Measurements from ENCODE around the gene RPL7A. TPM values are rescaled to one million over a fixed set of nuclear protein-coding genes. Genes with fewer than 3 reads are reported as not detected.
"Not testable (repeated sequence)": the region's sequence is repeated elsewhere in the genome, so short reads cannot be mapped to it uniquely, and the experiment has no call there.

Gene RPL7A
- total and polyA plus RNA-seq, 7 donors, result 1,013 to 3,403 (median 1,526) TPM

DNA sequence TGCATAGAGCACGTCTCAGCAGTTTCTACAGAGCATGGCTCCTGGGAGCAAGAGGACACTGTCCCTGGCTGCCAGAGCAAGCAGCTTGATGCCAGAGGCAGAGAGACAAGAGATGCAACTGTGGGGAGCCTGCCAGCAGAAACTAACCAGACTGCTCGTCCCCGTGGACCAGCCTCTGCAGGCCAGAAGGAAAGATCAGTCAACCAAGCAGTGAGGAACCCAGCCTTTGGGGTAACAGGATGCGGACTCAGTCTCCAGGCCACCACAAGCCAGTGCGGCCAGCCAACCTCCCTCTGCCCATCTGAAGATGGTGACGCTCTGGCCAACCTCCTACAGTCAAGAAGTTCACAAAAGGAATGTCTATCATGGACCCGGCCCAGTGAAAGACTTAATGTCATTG, 24.1 kb downstream of the RPL7A start:
- intact Hi-C loops (cut with DNase I), result no loop called here
- H3K4me3 ChIP-seq, result peak overlapping the region; percentile 4
- no peaks in the 10 kb centered on the region for H3K27me3 ChIP-seq (ENCODE audit: insufficient read depth in 3 of 3, low read length in 2 of 3)
- no peak for ATAC-seq
- TF ChIP-seq CTCF (IDR thresholded peaks at IDR 0.05), result no peak
- WGBS, 3 donors, result 31 to 47% (median 38%) methylated on average over 7 of the region's 7 CpGs
- H3K36me3 ChIP-seq (ENCODE audit: insufficient read depth in 1 of 2, low read depth in 1 of 2), result peaks cover 0 to 26% of the 10 kb centered on the region in 2 donors
- H3K4me1 ChIP-seq, result peaks cover 77% of the 10 kb centered on the region
- H3K27ac ChIP-seq, result peak overlapping the region; percentile 15
- no peaks in the 10 kb centered on the region for H3K9me3 ChIP-seq
- peak; percentile 53 to 81 for DNase-seq

DNA sequence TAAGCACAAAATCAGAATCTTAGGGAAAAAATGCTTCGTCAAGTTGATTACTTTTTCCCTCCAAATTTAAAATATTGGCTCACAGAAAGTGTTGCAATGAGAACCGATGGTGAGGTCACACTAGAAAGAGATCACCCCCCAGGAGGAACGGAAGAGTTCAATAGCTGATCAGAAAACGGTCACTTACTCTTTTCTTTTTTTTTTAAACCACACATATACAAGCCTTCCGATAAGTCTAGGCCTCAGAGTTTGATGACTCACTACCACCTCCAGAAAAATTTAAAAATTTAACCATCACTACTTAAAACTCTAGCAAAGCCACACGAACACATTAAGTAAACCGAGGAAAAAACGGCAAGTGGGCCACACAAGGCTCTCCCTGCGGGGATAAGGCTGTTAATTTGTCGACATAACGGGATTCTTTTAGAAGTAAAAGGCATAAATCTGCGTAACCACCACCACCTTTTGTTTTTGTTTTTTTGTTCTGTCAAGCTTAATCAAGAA, 26.6 kb downstream of the RPL7A start:
- DNase-seq, result no peak
- no peak for TF ChIP-seq CTCF (IDR thresholded peaks at IDR 0.05)
- Histone ChIP-seq H3K36me3 (ENCODE audit: insufficient read depth in 1 of 2, low read depth in 1 of 2) (peaks cover 0 to 16% of the 10 kb centered on the region in 2 donors), H3K4me1 (peaks cover 54% of the 10 kb centered on the region), H3K4me3 (peak overlapping the region; percentile 100), H3K27me3 (ENCODE audit: insufficient read depth in 3 of 3, low read length in 2 of 3) (no peaks in the 10 kb centered on the region), H3K27ac (peak overlapping the region; percentile 97), H3K9me3 (no peaks in the 10 kb centered on the region)
- WGBS, 3 donors, result 14 to 24% (median 19%) methylated on average over 12 of the region's 12 CpGs
- intact Hi-C loops (cut with DNase I), result loop anchor here (2.0 to 5.0 kb wide), 2 partner anchors 22 to 37 kb away; partner anchors contain the start of gene SURF6 (in 1 of the 2)
- no peak for ATAC-seq

DNA sequence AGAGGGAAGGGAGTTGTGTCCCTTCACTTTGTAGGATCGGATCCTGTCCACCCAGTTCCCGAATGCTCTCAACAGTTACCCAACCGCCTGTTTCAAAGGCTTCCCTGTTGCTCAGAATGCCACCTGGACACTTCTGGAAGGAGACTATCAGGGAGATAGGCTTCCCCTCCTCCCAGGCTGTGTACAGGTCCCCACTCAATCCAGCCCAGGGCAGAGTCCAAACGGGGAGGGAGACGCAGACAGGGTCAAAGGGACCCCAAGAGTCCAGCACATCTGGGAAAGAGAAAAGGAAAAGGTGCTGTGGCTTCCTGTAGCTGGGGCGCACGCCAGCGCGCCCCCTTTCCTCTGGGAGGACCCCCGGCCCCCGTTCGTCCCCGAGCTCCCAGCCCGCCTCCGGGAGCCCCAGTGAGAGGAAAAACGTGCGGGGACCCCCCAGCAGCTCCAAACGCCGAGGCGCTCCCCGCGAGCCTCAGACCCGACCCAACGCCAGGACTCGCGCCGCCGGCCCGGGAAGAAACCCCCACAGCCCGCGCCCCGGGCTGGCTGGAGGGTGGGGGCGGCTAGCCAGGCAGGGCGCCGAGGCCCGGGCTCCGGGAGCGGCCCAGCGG, 27.2 kb downstream of the RPL7A start:
- Histone ChIP-seq H3K27me3 (ENCODE audit: insufficient read depth in 3 of 3, low read length in 2 of 3) (no peaks in the 10 kb centered on the region), H3K27ac (peak overlapping the region; percentile 97), H3K4me3 (peak overlapping the region; percentile 100), H3K4me1 (peaks cover 48% of the 10 kb centered on the region), H3K36me3 (ENCODE audit: insufficient read depth in 1 of 2, low read depth in 1 of 2) (peaks cover 0 to 11% of the 10 kb centered on the region in 2 donors), H3K9me3 (no peaks in the 10 kb centered on the region)
- TF ChIP-seq CTCF (IDR thresholded peaks at IDR 0.05), result no peak
- WGBS, 3 donors, result 1% methylated on average over 35 to 39 of the region's 39 CpGs
- DNase-seq (peak in 1 of 2 donors; percentile 57), ATAC-seq (peak in 2 of 4 donors; percentile 15 to 24)
- intact Hi-C loops (cut with DNase I), result loop anchor here (2.0 to 5.0 kb wide), 2 partner anchors 22 to 38 kb away; partner anchors contain the start of gene SURF6 (in 1 of the 2)

GRCh38 chr9:133375724-133376654, 28.0 kb downstream of the RPL7A start, which contains the start of the genes STKLD1 and SURF4:
Gene STKLD1 (plus strand): TSS chr9:133376366. CDS start chr9:133376474, 108 bp downstream.
Gene SURF4 (minus strand): TSS chr9:133376060. CDS start chr9:133375969, 91 bp downstream.
- DNase-seq (peak; percentile 96 to 98), ATAC-seq (peak; percentile 96 to 98 (median 98))
- Histone ChIP-seq H3K27ac (peak within 1 kb of the TSS; percentile 97), H3K27me3 (ENCODE audit: insufficient read depth in 3 of 3, low read length in 2 of 3) (no peaks in the 10 kb centered on the region), H3K4me3 (peak within 1 kb of the TSS; percentile 100), H3K36me3 (ENCODE audit: insufficient read depth in 1 of 2, low read depth in 1 of 2) (peaks cover 0 to 3% of the 10 kb centered on the region in 2 donors), H3K4me1 (peaks cover 41% of the 10 kb centered on the region), H3K9me3 (no peaks in the 10 kb centered on the region)
- intact Hi-C loops (cut with DNase I), result loop anchor here (2.0 to 5.0 kb wide), 3 partner anchors 23 to 39 kb away; partner anchors contain the start of gene SURF6 (in 1 of the 2)
- no peak for TF ChIP-seq CTCF (IDR thresholded peaks at IDR 0.05)
- 0 to 1% (median 0%) methylated on average over 50 to 120 of the region's 120 CpGs for WGBS, 3 donors

- H3K9me3 ChIP-seq; H3K4me3 ChIP-seq; H3K27me3 ChIP-seq (ENCODE audit: insufficient read depth in 3 of 3, low read length in 2 of 3); H3K36me3 ChIP-seq (ENCODE audit: insufficient read depth in 1 of 2, low read depth in 1 of 2); DNase-seq; ATAC-seq; H3K27ac ChIP-seq: not testable (repeated sequence)
- intact Hi-C loops (cut with DNase I), result loop anchor here (2.0 to 5.0 kb wide), 2 partner anchors 28 to 40 kb away; partner anchors contain the start of gene SURF6 (in 1 of the 2)
- 88 to 94% (median 89%) methylated on average over 14 of the region's 14 CpGs for WGBS, 3 donors
- peaks cover 29% of the 10 kb centered on the region for H3K4me1 ChIP-seq
These were observed 29.3 kb downstream of the RPL7A start for GRCh38 chr9:133377280-133377679.
